ENCODE measurements around the gene IGLON5. TPM values are rescaled to one million over a fixed set of nuclear protein-coding genes. Genes with fewer than 3 reads are reported as not detected.

Gene IGLON5
- total RNA-seq, 1 experiment from 2014 or later, result not detected

- Histone ChIP-seq H3K9me2 (ENCODE audit: insufficient read depth) (no peaks in the 10 kb centered on the region), H3K36me3 (ENCODE audit: low read depth) (no peaks in the 10 kb centered on the region), H3K4me1 (replicated peaks; ENCODE audit: insufficient read depth) (no peaks in the 10 kb centered on the region), H3K9me3 (ENCODE audit: insufficient read depth, low read depth) (no peaks in the 10 kb centered on the region), H3K79me2 (ENCODE audit: low read depth) (no peaks in the 10 kb centered on the region), H3K27me3 (ENCODE audit: insufficient read depth, low read depth) (peaks cover 99% of the 10 kb centered on the region), H3F3A (ENCODE audit: insufficient read depth, low read depth) (no peaks in the 10 kb centered on the region), H3K4me2 (no peak overlapping the region), H3K4me3 (no peak overlapping the region), H3K27ac (no peak overlapping the region), H4K20me1 (ENCODE audit: insufficient read depth) (no peaks in the 10 kb centered on the region), H2AFZ (no peak overlapping the region)
- ChIA-PET CTCF (no interaction called here), POLR2A (ENCODE audit: unreplicated experiment) (no interaction called here)
- no peak for DNase-seq
- intact Hi-C loops (cut with micrococcal nuclease; ENCODE audit: unreplicated experiment), result no loop called here
- BruUV-seq (replicated peaks), result no TSS peak
- TF ChIP-seq EZH2 (IDR thresholded peaks at IDR 0.05; ENCODE audit: low read depth) (no peak), CTCF (conservative IDR thresholded peaks at IDR 0.05) (no peak)
Measured at GRCh38 chr19:51293571-51294210, 17.8 kb upstream of the IGLON5 start.

GRCh38 chr19:51294211-51294976 is 17.1 kb upstream of the IGLON5 start:
- no TSS peak for BruUV-seq (replicated peaks)
- H3F3A ChIP-seq (ENCODE audit: insufficient read depth, low read depth), result no peaks in the 10 kb centered on the region
- no peak overlapping the region for H3K4me2 ChIP-seq
- H3K27ac ChIP-seq, result no peak overlapping the region
- H3K36me3 ChIP-seq (ENCODE audit: low read depth), result no peaks in the 10 kb centered on the region
- H3K4me3 ChIP-seq, result no peak overlapping the region
- no peaks in the 10 kb centered on the region for H3K4me1 ChIP-seq (replicated peaks; ENCODE audit: insufficient read depth)
- ChIA-PET POLR2A (ENCODE audit: unreplicated experiment) (no interaction called here), CTCF (no interaction called here)
- no peaks in the 10 kb centered on the region for H3K79me2 ChIP-seq (ENCODE audit: low read depth)
- no peaks in the 10 kb centered on the region for H3K9me3 ChIP-seq (ENCODE audit: insufficient read depth, low read depth)
- intact Hi-C loops (cut with micrococcal nuclease; ENCODE audit: unreplicated experiment), result no loop called here
- TF ChIP-seq EZH2 (IDR thresholded peaks at IDR 0.05; ENCODE audit: low read depth), result no peak
- no peak for TF ChIP-seq CTCF (conservative IDR thresholded peaks at IDR 0.05)
- no peak for DNase-seq
- no peaks in the 10 kb centered on the region for H4K20me1 ChIP-seq (ENCODE audit: insufficient read depth)
- no peak overlapping the region for H2AFZ ChIP-seq
- no peaks in the 10 kb centered on the region for H3K9me2 ChIP-seq (ENCODE audit: insufficient read depth)
- peaks cover 100% of the 10 kb centered on the region for H3K27me3 ChIP-seq (ENCODE audit: insufficient read depth, low read depth)

- ChIA-PET POLR2A (ENCODE audit: unreplicated experiment) (no interaction called here), CTCF (no interaction called here)
- no peak overlapping the region for H2AFZ ChIP-seq
- H4K20me1 ChIP-seq (ENCODE audit: insufficient read depth), result no peaks in the 10 kb centered on the region
- no TSS peak for BruUV-seq (replicated peaks)
- H3K4me3 ChIP-seq, result no peak overlapping the region
- DNase-seq, result no peak
- no peak overlapping the region for H3K4me2 ChIP-seq
- H3F3A ChIP-seq (ENCODE audit: insufficient read depth, low read depth), result no peaks in the 10 kb centered on the region
- H3K36me3 ChIP-seq (ENCODE audit: low read depth), result no peaks in the 10 kb centered on the region
- intact Hi-C loops (cut with micrococcal nuclease; ENCODE audit: unreplicated experiment), result no loop called here
- H3K9me3 ChIP-seq (ENCODE audit: insufficient read depth, low read depth), result no peaks in the 10 kb centered on the region
- H3K27ac ChIP-seq, result no peak overlapping the region
- TF ChIP-seq CTCF (conservative IDR thresholded peaks at IDR 0.05), result no peak
- no peak for TF ChIP-seq EZH2 (IDR thresholded peaks at IDR 0.05; ENCODE audit: low read depth)
- no peaks in the 10 kb centered on the region for H3K4me1 ChIP-seq (replicated peaks; ENCODE audit: insufficient read depth)
- H3K27me3 ChIP-seq (ENCODE audit: insufficient read depth, low read depth), result peaks cover 100% of the 10 kb centered on the region
- H3K79me2 ChIP-seq (ENCODE audit: low read depth), result no peaks in the 10 kb centered on the region
- no peaks in the 10 kb centered on the region for H3K9me2 ChIP-seq (ENCODE audit: insufficient read depth)
Measured at GRCh38 chr19:51294977-51295375, 16.5 kb upstream of the IGLON5 start.
